IPS-NIHi11 (cell line): ENCODE results near the gene DACH2.
"Not testable (repeated sequence)": the region's sequence is repeated elsewhere in the genome, so short reads cannot be mapped to it uniquely, and the experiment has no call there.

Experiments
- DNase-seq: peaks from one replicate; pipeline ENCODE4 v3.0.0; 2012; ENCODE audit warnings: mixed read lengths, low spot score

DACH2 gene

DNA sequence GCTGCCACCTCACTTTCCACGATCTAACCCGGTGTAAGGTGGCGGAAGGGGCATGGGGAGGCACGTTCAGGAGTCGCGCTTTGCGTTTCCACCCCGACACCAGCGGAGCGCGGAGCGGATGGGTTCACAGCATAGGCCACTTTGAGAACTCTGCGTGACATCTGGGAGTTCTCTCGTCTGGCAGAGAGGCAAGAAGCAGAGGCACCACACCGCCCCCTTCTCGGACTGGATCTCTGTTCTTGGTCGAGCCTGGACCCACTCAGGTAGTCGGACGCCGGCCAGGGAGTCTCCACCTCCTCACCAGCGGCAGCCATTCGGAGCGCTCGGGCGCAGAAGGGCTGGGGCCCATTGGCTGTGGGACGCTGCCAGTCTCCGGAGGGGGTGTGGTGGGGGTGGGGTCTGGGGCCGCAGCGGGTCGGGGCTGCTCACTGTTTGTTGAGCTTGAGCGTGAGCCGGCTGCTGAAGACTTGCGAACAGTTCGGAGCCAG lies at the start of gene DACH2:
Gene DACH2 (plus strand): TSS at position 428 of the 488 bp plus-strand sequence.
- DNase-seq: peak; percentile 90

DNA sequence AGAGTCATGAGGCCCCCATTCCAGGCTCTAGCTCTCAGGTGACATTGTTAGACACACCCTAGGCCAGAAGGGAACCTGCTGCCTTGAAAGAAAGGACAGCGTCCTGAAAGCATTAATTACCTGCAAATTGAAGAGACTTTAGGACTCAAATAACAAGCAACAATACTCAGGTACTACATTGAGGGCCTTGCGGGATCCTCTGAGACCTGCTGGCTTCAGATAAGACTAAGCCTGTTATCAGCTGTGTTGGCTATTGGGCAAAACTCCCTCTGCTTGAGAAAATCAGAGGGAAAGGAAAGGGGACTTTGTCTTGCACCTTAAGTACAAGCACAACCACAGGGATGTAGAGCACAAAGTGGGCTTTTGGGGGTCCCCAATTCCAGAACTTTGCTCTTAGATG lies 45.9 kb upstream of the DACH2 start:
- no peak for DNase-seq

DNA sequence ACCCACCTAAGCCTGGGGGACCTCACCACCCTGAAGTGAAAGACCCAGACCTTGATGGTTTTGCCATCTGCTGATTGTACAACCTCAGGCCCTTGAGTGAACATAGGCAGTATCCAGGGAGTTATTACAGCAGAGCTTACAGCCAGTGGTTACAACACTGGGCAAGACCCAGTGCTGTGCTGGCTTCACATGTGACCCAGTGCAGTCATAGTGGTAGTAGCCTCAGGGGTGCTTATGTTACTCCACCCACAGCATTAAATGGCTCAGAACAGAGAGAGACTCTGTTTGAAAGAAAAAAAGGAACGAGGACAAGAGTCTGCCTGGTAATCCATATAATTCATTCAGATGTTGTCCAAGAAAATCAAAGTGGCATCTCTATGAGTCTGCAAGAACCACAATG lies 45.2 kb upstream of the DACH2 start:
- no peak for DNase-seq

DNA sequence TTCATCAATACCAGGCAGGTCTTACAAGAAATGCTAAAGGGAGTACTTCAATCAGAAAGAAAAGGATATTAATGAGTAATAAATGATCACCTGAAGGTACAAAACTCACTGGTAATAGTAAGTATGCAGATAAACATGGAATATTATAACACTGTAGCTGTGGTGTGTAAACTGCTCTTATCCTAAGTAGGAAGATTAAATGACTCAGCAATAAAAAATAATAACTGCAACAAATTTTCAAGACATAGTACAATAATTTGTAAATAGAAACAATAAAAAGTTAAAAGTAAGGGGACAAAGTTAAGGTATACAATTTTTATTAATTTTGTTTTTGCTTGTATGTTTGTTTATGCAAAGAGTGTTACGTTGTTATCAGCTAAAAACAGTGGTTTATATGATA lies 43.7 kb upstream of the DACH2 start:
- DNase-seq: no peak

DNA sequence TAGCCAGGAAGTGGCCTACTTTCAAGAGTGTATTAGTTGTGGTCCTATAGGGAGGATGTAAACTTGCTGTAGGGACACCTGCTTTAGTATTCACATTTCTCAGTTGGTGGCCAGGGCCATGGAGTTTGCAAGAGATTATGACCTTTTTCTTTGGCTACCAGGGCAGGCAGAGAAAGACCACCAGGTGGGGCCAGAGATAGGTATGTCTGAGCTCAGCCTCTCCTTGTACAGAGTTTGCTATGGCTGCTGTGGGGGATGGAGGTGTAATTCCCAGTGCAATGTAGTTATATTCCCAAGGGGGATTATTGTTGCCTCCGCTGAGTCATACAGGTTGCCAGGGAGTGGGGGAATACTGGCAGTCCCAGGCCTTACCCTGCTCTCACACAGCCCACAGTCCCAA lies 26.3 kb upstream of the DACH2 start:
- no peak for DNase-seq

DNA sequence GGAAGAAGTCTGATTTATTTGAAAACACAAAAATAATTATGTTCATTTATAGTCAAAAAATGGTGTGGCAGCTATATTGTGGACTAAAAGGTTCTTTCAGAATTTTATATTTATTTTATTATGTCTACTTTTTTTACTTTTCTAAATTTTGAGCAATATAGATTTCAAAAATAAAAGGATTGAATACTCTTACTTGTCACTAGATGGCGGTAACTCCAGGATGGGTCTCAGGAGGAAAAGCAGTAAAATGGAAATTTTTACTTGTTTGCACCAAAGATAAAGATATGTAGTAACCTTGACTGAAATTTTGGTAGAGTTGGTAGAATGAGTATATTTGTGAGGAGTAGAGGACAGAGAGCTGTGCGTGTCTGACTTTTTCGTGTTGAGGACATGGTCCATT lies 14.5 kb upstream of the DACH2 start:
- no peak for DNase-seq

DNA sequence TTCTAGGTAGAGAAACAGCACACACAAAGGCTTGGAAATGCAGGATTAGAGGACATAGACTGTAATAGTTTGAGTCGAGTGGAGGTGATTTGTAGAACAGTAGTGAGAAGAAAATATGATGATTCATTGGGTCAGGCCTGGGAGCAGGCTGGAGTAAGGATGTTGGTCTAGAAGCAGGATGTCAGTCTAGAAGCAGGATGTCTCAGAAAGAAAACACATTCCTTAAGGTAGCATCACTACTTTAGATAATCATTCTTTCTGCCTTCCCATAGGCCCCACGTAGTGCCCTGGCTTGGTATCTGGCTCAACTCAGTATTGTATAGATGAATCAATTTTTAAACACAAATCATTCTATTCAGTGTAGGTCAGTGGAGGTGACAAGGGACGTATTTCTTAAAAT lies 11.2 kb upstream of the DACH2 start:
- DNase-seq: no peak

DNA sequence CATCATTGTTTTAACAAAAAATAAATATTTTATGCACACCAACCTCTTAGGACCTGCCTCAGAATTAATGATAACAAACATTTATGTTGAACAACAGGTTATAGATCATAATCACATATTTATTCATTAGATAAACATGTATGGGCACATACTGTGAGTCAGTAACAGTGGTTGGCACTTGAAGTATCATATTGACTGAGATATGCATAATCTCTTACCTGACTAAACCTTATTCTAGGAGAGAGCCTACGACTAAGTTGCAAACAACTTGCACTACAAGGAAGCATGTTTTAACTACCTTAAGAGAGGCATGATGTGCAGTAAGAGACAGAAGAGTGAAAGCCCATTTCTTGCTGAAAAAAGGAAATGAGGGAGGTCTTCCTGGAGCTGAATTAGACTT lies 6.5 kb upstream of the DACH2 start:
- DNase-seq: no peak

DNA sequence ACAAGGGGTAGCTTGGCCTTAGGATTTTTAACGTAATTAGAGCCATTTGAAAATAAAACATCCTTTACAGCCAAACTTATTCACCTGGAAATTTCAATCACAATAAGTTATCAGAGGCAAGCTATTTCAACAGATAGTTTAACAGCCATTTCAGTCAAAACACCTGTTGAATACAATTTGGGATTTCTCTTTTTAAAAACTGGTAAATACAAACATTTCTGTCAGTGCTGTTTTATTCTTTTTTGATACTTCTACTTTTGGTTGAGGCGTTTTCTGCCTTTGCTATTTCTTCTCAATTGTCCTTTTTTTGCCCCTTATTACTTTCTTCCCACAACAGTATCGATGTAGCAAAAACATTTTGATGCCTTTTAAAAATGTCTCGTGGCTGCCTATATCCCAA lies 2.1 kb upstream of the DACH2 start:
- no peak for DNase-seq

DNA sequence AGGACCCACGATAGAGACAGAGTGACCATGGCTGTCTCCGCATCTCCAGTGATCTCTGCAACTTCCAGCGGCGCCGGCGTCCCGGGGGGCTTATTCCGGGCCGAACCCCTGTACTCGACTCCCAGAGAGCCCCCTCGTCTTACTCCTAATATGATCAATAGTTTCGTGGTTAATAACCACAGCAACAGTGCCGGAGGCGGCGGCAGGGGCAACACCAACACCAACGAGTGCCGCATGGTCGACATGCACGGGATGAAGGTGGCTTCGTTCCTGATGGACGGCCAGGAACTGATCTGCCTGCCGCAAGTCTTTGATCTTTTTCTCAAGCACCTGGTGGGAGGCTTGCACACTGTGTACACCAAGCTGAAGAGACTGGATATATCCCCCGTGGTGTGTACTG lies 343 bp downstream of the DACH2 start:
- peak; percentile 16 for DNase-seq

DNA sequence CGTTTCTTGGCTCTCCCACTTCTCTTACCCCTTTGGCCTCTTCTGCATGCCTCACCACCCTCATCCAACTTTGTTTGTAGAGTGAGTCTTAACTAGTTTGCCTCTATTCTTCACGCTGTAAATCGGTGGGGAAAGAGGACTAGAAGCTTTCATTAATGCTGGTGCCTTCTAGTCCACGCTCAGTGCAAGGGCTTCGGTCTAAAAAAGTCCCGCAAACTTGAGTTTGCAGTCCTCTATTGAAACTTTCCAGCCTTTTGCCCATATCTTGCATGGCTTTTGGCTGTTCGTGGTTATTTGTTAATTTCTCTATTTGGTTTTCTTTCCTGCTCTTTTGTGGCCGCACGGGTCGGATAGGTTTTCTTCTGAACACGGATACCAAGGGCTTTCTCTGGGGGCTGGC lies 868 bp downstream of the DACH2 start:
- no peak for DNase-seq

DNA sequence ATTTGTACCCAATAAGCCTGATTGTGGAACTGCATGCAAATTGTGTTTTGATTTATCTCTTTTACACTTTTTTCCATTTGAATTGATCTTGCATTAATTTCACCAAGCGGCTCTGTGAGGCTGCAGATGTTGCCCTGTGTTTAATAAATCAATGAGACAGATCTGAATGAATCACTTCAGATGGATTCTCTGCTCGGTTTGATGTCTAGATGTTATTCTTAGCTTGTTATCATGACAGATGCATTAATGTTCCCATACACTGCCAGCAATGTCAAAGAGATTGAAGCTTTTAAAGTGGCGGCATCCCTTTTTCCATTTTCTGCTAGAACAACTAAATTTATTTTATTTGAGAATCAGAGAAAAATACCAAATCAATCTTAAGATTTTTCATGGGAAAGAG lies 6.3 kb downstream of the DACH2 start:
- no peak for DNase-seq

DNA sequence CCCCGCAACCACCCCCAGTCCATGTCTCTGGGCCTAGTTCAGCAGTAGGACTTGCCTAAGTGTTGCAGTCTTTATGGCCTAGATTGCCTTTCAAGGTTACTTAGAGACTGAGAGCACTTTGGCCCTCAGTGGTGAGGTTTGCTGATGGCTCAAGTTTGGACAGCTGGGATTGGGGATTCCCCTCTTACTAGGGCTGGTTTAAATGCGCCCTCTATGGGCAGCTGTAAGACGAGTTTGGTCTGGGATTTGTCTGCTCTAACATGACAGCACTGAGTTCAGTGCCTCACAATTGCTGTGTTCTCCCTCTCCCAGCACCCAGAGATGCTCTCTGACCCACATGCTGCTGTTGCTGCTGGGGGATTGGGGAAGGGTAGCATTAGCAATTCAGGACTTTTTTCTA lies 23.1 kb downstream of the DACH2 start:
- DNase-seq: peak; percentile 7

DNA sequence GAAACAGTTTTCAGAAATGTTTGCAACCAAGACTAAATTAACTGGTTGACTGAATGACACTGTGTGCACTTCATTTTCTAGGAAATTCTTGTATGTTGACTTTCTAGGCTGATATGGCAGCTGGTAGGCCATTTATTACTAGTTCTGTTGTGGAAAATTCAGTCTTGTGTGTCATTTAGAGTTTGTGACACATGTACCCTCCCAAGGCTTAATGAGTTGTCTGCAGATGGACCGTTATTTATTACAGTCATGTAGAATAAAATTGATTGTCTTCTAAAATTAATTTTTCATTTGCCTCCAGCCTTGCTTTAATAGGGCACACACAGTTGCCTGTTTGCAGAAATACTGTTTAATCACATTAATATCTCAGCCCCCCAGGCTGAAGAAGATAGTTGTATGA lies 30.7 kb downstream of the DACH2 start:
- no peak for DNase-seq

DNA sequence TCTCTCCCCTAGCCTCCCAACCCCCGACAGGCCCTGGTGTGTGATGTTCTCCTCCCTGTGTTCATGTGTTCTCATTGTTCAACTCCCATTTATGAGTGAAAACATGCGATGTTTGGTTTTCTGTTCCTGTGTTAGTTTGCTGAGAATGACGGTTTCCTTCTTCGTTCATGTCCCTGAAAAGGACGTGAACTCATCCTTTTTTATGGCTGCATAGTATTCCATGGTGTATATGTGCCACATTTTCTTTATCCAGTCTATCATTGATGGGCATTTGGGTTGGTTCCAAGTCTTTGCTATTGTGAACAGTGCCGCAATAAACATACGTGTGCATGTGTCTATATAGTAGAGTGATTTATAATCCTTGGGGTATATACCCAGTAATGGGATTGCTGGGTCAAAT lies 33.1 kb downstream of the DACH2 start:
- DNase-seq: not testable (repeated sequence)

DNA sequence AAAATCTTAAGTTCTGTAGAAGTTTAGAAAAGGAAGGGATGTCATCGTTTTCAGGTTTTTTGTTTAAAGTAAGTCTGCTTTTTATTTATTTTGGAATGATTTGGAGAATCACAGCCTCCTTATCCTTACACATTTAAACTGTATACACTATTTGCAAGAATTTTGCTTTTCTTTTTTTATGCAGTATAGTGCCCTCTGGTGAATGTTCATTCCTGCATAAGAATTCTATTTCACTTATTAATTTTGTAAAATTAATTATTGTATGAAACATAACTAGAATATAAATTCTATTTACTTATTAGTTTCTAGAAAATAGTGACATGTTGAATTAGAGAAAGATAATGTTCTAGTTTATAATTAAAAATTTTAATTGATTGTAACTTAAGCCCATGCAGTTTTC lies 44.6 kb downstream of the DACH2 start:
- DNase-seq: no peak

DNA sequence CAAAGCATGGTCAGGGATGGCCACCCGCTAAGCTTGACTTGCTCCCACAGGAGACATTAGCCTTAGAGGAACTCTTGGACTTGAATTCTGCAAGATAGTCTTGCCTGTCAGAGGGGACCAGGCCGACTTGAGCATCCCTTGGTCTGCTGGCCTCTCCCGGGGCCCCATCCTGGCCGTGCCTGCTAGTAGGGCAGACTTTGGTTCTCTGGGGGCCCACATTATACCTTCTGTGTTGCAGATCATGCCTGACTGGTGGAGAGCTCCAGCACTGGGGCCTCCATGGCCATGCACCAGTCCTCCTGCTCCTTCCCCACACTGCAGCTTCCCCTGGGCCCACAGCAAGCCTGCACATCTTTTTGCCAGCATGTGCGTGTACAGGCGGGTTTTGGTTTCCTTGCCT lies 46.5 kb downstream of the DACH2 start:
- DNase-seq: no peak

DNA sequence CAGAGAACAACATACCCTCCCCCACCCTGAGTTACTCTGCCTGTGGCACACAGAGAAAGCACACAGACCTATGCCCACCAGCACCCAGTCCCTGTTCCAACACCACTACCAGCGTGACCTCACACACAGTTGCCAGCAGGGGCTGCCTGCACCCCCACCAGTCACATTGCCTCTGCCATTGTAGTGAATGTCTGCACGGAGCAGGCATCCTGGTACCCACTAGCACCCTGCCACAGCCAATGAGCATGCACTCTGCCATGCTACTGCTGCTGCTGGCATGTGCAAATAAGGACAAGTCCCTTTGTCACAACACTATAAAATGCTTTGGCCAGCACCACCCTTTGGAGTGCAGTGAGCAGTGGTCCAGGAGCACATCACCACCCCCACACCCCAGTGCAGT lies 47.1 kb downstream of the DACH2 start:
- no peak for DNase-seq

DNA sequence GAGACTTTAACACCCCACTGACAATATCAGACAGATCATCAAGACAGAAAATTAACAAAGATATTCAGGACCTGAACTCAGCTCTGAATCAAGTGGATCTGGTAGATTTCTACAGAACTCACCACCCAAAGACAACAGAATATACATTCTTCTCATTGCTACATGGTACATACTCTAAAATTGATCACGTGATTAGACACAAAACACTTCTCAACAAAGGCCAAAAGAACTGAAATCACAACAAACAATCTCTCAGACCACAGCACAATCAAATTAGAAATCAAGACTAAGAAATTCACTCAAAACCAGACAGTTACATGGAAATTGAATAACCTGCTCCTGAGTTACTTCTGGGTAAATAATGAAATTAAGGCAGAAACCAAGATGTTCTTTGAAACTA lies 49.6 kb downstream of the DACH2 start:
- no peak for DNase-seq

DNA sequence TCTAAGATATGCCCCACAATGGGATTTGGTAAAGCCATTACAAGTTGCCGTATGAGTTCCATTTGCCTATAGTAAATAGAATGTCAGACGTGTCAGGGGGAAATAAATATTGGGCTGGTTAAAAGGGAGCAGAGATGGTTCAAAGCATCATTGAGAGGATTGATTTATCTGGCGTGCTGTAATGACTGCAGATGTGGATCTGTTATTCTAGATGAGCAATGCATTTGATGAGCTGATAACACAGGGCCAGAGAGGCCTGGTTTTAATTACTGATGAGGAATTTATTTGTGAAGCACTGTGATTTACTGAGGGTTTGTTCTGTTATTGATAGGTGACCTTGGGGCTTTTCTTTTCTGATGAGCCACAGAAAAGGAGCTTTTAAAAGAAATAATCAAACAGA lies 62.5 kb downstream of the DACH2 start:
- no peak for DNase-seq

DNA sequence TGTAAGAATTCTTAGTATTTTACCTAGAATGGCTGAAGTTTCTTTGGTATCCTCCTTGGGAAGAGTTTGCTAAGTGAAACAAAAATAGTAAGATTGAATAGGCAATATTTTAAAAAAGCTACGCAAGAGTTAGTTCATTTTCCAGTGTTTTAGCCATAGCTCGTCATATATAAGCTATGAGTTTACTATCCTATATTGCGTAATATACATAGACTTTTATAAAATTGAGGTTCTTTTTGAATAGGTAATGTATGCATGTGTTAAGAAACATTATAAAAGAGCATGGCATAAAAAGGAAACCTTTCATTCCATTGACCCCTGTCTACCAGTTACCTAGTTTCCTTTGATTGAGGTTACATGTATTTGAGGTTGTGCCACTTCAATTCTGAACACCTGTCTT lies 67.0 kb downstream of the DACH2 start:
- no peak for DNase-seq

DNA sequence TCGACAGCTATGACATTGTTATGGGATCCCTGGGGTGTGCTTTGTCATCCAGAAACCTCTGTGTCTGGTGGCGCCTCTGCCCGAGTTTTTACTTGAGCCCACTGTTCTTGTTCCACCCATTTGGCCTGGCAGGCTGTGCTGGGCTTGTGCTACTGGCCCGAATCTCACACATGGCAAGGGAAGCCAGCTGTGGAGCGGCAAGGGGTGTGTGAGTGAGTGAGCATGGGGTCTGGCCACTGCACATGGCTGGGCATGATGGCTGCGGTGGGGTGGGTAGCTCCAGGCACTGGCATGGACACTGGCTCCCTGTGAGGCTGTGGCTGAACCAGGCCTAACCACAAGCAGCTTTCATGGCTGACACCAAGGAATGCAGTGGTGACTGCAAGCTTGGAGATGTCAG lies 89.2 kb downstream of the DACH2 start:
- no peak for DNase-seq

DNA sequence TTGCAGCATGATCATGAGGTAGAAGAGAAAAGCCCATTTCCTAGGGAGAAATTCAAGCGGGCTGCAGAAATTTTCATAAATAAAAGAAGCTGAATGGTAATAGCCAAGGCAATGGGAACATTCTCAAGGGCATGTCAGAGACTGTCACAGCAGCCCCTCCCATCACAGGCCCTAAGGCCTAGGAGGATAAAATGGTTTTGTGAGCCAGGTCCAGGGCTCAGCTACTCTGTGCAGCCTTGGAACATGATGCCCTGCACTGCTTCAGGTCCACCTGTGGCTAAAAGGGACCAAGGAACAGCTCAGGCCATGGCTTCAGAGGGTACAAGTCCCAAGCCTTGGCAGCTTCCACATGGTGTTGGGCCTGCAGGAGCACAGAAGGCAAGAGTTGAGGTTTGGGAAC lies 93.3 kb downstream of the DACH2 start:
- no peak for DNase-seq

DNA sequence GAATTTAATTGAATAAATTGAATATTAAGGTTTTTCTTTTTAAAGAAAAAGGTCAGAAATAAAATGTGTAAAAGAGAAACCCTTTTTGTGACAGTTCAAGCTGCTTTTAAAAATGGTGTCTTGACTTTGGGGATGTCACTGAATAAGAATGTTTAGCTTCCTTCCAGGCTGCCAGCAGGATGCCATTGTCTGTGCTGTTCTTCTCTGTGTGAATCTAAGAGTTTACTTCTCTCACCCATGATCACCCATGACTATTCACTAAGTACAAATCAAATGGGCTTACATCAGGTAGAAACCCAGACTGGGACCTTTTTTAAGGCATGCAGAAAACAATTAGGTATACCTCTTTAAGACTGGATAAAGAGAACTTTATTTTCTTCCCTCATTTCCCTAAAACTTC lies 115.3 kb downstream of the DACH2 start:
- DNase-seq: peak; percentile 11

DNA sequence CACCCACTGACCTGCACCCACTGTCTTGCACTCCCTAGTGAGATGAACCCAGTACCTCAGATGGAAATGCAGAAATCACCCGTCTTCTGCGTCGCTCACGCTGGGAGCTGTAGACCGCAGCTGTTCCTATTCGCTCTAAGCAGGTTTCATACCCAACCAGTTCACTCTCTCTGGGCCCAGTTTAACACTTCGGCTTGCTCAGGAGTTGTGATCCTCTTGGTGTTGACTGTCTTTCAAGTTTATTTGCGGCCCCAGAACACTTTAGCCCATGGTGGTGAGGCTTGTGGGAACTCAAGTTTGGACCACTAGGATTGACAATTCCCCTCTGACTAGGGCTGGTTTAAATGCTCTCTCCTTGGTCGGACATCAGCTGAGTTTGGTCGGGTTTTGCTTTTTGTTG lies 147.0 kb downstream of the DACH2 start:
- no peak for DNase-seq
